ENCODE measurements around the gene PALM.
"Not testable (repeated sequence)": the region's sequence is repeated elsewhere in the genome, so short reads cannot be mapped to it uniquely, and the experiment has no call there.

PALM gene

DNA sequence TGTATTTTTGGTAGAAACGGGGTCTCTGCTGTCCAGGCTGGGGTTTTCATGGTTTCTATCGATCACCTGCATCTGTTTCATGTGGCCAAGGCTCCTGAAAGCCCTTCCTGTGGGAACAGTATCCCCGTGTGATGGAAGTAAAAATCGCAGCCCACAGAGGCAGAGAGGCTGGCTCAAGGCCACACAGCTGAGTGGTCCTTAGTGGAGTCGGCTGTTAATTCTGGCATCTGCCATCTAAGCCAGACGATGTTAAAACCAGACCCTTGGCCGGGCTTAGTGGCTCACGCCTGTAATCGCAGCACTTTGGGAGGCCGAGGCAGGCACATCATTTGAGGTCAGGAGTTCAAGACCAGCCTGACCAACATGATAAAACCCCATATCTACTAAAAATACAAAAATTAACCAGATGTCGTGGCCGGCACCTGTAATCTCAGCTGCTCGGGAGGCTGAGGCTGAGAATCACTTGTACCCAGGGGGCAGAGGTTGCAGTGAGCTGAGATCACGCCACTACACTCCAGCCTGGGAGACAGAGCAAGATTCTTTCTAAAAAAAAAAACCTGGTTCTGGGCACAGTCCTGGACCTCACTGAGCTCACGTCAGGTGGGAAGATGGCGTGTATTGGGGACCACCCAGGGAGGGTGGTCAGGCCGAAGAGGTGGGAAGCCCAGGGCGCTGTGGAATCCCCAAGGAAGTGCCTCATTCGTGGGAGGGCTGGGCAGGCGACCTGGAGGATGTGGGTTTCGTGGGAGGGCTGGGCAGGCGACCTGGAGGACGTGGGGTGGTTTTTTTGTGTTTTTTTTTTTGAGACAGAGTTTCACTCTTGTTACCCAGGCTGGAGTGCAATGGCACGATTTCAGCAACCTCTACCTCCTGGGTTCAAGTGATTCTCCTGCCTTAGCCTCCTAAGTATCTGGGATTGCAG lies 23.7 kb downstream of the PALM start:
- no peak for DNase-seq (ENCODE audit: low spot score)

DNA sequence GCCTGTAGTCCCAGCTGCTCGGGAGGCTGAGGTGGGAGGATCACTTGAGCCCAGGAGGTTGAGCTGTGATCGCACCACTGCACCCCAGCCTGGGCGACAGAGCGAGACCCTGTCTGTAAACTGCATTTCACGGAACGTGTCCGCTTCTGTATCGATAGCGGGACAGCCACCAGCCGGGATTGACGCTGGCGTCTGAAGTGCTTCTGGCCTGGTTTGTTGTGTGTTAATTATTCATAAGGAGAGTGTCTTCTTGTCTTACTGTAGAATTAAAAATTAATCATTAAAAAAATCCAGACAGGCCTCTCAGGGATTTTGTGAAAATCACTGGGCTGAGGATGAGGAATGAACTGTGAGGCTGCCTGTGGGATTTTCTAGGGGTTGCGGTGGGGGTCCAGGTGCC lies 26.0 kb downstream of the PALM start:
- no peak for DNase-seq (ENCODE audit: low spot score)

DNA sequence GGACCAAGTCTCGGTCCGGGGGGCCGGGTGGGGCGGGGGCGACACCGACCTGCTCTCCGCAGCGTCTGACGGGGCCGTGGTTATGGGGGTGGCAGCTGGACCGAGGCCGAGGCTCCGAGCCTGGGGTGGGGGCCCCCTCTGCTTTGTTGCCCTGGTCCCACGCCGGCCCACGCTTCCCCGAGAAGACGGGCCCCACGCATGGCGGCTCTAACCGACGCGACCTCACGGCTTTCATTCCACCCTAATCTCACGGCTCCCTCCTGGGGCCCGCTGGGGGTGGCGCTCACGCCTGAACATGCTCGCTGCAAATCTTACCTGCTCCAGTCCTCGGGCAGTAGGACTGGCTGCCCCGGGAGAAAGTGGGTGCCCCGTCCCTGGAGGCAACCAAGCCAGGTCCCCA lies 27.4 kb downstream of the PALM start:
- DNase-seq (ENCODE audit: low spot score): no peak

DNA sequence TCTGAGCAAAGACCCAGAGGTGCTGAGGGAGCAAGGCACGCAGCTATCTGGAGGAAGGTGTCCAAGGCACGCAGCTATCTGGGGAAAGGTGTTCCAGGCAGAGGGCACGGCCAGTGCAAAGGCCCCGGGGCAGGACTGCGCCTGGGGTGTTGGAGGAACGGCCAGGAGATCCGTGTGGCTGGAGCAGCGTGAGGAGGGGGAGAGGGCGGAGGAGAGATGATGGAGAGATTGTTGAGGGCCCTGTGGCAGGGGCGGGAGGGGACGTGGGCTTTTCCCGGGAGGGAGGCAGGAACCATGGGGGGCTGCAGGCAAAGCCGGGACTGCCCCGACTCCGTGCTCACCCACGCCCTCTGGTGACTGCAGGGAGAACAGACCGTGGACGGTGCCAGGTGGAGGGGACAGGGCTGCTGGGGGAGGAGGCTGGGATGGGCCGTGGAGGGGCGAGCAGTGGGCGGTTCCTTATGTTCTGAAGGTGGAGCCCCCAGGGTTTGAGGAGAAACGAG lies 28.9 kb downstream of the PALM start:
- DNase-seq (ENCODE audit: low spot score): peak; percentile 38

DNA sequence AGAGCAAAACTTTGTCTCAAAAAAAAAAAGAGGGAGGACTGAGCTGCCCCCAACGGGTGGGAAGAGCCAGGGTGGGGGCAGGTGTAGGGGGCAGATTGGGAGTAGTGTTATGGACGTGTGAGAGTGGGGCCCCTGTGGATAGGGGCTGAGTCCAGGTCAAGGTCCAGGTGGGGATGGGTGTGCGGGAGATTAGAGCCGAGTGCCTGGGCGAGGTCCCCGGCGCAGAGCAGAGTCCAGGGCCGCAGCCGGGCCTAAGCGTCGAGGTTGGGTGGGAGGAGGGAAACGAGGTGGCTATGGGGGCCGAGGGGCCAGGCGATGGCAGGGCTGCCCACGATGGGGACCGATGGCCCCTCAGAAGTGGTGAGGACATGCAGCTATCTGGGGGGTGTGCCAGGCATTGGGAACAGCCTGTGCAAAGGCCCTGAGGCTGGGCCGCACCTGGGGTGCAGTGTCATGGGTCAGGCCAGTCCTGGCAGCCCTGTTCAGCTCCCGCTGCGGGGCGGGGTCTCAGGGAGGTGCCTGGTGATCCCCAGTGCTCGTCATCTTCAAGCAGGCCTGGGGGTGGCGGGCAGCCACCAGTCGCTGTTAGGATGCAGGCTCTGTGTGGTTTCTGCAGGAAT lies 29.9 kb downstream of the PALM start:
- no peak for DNase-seq (ENCODE audit: low spot score)

DNA sequence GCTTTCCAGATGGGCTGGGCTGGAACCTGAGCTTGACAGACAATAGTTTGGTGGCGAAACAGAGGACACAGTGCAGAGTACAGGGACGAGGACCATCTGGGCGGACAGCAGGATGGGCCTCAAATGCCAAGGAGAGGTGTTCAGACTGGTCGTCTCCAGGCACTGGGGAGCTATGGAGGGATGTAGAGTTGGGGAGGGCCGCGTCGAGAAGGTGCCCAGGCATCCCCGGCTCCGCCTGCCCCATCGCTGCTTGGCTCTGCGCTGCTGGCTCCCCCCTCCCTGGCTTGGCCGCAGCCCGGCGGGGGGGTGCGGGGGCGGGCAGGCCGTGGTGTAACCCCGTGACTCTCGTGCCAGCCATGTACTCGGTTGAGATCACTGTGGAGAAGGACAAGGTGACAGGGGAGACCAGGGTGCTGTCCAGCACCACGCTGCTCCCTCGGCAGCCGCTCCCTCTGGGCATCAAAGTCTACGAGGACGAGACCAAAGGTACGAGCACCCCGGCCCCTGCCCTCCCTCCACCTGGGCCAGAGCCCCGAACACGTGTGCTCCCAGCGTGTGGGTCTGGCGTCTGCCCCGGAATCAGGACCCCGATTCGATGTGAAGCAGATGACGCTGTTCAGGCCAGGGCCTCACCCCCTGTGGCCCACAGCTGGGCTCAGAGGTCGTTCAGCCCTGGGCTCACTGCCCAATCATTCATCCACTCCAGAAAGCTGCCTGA lies 31.4 kb downstream of the PALM start:
- no peak for DNase-seq (ENCODE audit: low spot score)

DNA sequence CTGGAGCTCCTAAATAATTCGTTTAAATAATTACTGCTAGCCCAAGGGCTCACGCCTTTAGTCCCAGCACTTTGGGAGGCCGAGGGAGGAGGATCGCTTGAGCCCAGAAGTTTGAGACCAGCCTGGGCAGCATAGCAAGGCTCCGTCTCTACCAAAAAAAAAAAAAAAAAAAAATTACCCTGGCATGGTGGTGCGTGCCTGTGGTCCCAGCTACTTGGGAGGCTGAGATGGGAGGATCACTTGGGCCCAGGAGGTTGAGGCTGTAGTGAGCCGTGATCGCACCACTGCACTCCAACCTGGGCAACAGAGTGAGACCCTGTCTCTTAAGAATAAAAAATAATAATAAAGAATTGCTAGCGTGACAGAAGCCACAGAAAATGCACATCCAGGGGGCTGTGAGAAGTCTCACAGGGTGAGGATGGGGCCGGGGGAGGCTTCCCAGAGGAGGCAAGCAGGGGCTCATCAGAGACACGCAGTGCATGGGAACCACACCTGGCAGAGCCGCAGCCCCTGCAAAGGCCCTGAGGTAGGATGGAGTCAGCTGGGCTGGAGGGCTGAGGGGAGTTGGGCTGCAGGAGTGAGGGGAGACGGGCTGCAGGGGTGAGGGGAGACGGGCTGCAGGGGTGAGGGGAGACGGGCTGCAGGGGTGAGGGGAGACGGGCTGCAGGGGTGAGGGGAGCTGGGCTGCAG lies 32.2 kb downstream of the PALM start:
- not testable (repeated sequence) for DNase-seq (ENCODE audit: low spot score)

DNA sequence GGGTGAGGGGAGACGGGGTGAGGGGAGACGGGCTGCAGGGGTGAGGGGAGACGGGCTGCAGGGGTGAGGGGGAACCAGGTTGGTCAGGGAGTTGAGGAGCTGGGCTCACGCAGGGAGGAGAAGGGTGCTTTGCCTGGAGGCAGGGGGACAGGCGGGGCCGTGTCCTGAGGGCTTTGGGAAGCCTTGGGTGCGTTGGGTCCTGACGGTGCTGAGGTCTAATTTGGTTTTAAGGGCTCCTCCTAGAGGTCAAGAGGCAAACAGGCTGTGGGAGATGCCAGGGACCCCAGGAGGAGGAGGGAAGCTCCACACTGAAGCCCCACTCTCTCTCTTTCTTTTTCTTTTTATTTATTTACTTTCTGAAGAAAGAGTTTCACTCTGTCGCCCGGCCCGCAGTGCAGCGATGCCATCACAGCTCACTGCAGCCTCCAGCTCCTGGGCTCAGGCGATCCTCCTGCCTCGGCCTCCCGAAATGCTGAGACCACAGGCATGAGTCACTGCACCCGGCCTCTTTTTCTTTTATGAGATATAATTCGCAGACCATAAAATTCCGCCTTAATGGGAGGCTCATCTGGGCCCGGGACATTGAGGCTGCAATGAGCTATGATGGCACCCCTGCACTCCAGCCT lies 32.9 kb downstream of the PALM start:
- no peak for DNase-seq (ENCODE audit: low spot score)

DNA sequence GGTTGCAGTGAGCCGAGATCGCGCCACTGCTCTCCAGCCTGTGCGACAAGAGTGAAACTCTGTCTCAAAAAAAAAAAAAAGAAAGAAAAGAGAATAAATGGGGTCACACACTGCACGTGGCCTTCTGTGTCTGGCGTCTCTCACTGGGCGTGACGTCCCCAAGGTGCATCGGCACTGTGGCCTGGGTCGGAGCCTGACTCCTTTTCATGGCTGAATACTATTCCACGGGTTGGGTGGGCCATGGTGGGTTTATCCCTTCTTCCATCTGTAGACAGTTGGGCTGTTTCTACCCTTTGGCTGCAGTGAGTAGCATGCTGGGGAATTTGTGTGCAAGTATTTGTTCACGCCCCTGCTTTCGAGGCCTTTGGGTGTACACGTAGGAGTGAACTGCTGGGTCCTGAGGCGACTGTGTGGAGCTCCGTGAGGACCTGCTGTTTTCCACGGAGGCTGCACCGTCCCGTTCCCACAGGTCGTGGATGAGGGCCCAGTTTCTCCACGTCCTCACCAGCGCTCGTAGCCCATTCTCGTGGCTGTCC lies 33.9 kb downstream of the PALM start:
- DNase-seq (ENCODE audit: low spot score): no peak

DNA sequence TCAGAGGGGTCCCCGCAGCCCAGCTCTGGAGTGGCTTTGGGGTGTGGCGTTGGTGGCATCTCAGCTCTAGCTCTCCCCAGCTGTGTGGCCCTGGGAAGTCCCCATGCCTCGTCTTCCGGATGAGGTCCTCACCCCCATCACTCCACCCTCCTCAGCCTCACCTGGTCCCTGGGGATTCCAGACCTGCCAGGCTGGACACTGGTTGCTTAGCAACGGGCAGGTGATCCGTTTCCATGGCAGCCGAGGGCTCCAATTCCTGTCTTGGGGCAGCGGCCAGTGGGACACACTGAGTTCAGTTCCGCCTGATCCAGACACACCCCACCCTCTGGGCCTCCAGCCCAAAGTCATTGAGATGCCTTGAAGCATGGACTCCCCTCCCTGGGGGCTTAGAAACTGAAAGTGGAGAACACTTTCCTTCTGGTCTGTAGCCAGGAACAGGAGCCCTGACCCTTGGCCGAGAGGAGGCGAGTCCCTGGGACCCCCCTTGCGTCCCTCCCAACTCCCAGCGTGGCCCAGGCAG lies 34.5 kb downstream of the PALM start:
- no peak for DNase-seq (ENCODE audit: low spot score)

DNA sequence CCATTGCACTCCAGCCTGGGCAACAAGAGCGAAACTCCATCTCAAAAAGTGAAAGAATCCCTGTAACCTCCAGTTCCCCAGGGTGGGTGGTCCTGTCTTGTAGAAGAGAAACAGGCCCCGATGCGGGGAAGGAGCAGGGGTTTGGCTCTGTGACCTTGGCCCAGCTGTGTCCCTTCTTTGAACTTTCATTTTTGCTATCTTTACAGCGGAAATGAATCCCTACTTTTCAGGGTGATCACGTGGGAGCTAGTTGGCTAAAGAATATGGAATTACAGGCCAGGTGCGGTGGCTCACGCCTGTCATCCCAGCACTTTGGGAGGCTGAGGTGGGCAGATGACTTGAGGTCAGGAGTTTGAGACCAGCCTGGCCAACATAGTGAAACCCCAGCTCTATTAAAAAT lies 36.4 kb downstream of the PALM start:
- DNase-seq (ENCODE audit: low spot score): not testable (repeated sequence)

DNA sequence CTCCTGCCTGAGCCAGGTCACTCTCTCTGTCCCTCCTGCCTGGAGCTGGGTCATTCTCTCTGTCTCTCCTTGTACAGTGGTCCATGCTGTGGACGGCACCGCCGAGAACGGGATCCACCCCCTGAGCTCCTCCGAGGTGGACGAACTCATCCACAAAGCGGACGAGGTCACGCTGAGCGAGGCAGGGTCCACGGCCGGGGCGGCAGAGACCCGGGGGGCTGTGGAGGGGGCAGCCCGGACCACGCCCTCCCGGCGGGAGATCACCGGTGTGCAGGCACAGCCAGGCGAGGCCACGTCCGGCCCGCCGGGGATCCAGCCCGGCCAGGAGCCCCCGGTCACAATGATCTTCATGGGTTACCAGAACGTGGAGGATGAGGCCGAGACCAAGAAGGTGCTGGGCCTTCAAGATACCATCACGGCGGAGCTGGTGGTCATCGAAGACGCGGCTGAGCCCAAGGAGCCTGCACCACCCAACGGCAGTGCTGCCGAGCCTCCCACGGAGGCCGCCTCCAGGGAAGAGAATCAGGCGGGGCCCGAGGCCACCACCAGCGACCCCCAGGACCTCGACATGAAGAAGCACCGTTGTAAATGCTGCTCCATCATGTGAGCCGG lies 37.6 kb downstream of the PALM start:
- no peak for DNase-seq (ENCODE audit: low spot score)

DNA sequence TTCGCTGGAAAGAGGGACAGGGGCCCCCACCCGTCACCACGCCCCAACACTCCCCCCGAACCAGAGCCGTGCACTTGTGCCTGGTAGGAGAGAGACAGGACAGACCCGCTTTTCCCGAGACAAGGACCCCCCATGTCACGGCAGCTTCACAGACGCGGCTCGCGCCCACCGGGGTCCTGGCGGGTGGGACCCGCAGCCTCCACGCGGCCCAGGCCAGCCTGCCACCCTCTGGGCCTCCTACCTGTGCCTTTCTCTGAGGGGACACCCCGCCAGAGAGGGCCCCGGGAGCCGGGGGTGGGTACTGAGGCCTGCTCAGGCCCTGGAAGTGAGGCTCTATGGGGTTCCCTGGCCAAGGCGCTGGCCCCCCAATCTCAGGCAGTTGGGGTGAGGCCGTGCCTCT lies 38.2 kb downstream of the PALM start:
- DNase-seq (ENCODE audit: low spot score): no peak

DNA sequence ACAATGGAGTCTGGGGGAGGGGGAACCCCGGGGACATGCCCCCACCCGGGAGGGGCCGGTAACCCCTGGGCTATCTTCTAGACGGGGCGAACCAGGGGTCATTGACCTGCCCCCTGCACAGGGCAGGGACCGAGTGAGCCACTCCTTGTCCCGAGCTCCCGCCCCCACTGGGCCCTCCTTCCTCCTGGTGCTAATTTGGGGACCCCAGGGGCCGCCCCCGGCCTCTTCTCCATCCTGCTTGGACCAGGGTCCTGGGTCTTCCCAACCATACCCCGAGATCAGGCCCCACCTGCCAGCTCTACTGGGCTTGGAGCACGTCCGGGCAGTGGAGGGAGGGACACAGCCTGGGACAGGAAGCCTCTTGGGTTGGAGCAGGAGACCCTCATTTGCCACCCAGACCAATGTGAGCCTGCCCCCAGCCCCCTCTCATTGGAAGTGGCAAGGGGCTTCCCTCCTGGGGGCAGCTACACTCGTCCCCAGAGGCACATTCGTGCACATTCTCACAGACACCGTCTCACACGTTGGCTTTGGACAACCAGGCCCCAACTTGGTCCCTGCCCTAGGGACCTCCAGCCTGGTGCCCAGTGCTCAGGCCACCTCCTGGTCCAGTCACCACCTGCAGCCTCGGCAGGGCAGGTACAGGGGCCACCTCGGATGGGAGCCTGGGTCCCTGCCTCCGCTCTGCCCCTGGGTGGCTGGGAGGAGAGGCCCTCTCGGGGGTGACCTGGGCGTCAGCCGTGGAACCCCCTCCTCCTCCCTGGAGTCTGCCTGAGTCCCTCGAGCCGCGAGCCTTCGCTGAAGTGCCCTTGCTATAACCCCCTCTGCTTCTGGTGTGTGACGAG lies 38.9 kb downstream of the PALM start:
- no peak for DNase-seq (ENCODE audit: low spot score)

DNA sequence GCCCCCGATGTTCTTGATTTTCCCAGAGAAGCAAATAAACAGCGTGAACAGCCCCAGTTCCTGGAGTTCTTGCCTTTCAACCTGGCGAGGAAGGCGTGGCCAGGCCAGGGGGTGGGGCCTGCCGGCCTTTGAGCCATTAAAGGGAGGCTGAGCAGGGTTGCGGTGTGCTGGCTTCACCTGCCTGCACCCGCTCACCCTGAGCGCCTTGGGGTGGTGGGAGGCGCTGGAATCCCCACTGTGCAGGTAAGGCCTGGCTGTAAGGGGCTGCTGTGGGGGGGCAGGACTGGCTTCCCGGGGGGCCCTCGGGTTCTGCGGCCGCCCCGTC lies 39.5 kb downstream of the PALM start:
- no peak for DNase-seq (ENCODE audit: low spot score)

DNA sequence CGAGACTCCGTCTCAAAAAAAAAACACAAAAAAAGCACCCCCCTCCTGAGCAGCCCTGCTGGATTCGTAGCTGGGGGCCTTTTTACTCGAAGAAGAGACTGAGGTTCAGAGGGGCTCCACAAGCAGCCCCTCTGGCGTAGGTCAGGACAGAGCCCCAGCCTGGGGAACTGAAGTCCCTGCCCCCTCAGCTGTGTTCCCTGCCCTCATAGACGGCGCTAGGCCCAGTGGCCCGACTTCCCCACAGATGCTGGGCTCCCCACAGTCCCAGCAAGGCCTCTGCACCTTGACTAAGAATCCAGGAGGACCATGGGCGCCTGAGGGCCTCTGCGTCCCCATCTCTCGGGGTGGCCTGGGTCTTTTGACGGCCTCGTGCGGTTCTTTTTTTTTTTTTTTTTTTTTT lies 41.1 kb downstream of the PALM start:
- no peak for DNase-seq (ENCODE audit: low spot score)

DNA sequence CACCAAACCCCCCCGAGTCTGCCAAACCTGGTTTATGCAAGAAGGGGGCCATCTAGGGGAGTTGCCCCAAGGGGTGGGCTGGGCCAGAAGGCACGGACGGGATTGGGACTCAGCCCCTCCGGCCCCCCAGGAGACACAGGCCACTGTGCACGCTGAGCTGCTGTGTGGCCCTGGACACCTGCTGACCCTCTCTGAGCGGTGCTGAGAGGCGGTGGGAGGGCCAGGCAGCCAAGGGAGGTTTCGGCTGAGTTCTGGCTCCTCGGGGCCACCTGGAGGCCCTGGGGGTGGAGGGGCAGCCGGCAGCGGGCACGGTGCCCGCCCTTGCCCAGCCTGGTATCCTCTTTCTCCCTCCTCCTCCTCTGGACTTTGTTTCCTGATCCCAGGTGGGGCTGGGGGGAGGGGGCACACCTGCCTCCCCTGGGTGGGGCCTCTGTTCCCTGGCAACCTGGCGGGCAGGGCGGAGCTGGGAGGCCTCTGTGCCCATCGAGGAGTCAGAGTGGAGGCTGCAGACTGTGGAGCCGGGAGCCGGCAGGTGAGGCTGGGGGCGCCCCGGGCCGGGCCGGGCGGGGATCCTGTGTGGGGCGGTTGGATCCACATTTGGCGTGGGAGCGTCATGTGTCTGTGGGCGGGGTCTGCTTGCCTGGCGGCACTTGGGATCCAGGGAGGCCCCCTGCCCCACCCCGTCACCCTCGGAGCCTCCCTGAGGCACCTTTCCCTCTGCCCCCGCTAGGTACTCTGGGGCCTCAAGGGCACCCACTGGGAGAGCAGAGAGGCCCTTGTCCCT lies 42.1 kb downstream of the PALM start, which contains the start of gene MISP:
TSS of gene MISP (plus strand) at position 473 of the 784 bp plus-strand sequence. CDS start 5,835 bp downstream, outside the sequence.
- no peak for DNase-seq (ENCODE audit: low spot score)

DNA sequence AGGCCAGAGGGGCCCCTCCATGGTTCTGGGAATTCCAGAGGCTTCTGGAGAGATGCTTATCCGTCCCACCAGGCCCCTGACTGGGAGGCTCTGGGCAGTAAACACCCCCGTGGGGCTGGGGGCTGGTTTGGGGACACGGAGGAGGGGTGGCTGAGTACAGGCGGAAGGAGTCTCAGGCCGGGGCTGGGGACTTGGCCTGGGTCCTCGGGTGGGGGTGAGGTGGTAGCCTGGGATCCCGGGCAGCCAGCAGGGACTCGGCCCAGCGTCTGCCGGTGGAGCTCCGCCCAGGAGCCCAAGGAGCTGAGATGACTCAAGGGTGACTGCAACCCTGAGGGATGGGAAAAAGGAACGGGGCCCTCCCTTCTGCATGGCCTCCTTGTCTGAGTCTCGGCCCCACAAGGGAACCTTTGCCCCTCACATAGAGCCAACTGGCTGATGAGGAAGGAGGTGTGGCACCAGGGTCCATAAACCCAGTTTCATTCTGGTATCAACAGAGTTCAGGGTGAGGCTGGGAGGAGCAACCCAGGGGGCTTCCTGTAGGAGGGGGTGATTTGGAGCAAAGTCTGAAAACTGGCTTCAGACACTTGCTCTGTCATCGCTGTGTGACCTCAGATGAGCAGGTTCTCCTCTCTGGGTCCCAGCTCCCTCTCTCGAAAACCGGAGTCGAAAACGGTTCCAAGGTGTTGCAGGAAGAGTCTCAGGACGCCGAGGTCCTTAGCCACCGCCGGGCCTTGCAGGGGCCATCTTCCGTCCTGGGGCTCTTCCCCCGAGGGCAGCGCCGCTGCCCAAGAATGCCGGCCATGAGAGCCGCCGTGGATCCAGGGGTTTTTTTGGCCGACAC lies 43.0 kb downstream of the PALM start:
- no peak for DNase-seq (ENCODE audit: low spot score)

Data from COLO829 (cell line).